Astrocyte (in vitro differentiated cells and primary cell): ENCODE results near the gene TBPL1. TPM values are rescaled to one million over a fixed set of nuclear protein-coding genes. Genes with fewer than 3 reads are reported as not detected.

ENCODE experiments used
- DNase-seq: peaks from one replicate; pipeline ENCODE4 v3.0.0-alpha.2; 2010; ENCODE audit warnings: low read depth
- FAIRE-seq: peaks from 2 replicates; lab custom pipeline; 2011; peaks lifted over from hg19 to GRCh38; lab: Jason Lieb, UNC
- H2AFZ ChIP-seq: 2 replicates; pipeline ENCODE4 v1.6.0; 2012; ENCODE audit warnings: low read depth, low read length, inconsistent platforms
- H3K27ac ChIP-seq: 2 replicates; pipeline ENCODE4 v1.5.1; 2011; ENCODE audit warnings: low read depth, low read length, inconsistent platforms
- H3K27me3 ChIP-seq: 2 replicates; pipeline ENCODE4 v1.6.0; 2011; ENCODE audit warnings: low read length, inconsistent platforms; ENCODE audit not compliant: insufficient read depth
- H3K36me3 ChIP-seq: 2 replicates; pipeline ENCODE4 v1.5.1; 2011; ENCODE audit warnings: low read length, inconsistent platforms; ENCODE audit not compliant: insufficient read depth
- H3K4me1 ChIP-seq: 2 replicates; pipeline ENCODE4 v1.5.1; 2011; ENCODE audit warnings: low read length, inconsistent platforms; ENCODE audit not compliant: insufficient read depth
- H3K4me2 ChIP-seq: 2 replicates; pipeline ENCODE4 v1.6.0; 2012; ENCODE audit warnings: low read length, inconsistent platforms
- H3K4me3 ChIP-seq: 2 replicates; pipeline ENCODE4 v1.5.1; 2011; ENCODE audit warnings: low read depth, mild to moderate bottlenecking, low read length, inconsistent platforms; ENCODE audit not compliant: insufficient read depth
- H3K79me2 ChIP-seq: 2 replicates; pipeline ENCODE4 v1.6.0; 2012; ENCODE audit warnings: mild to moderate bottlenecking, low read length, inconsistent platforms; ENCODE audit not compliant: insufficient read depth
- H3K9ac ChIP-seq: 2 replicates; pipeline ENCODE4 v1.6.0; 2012; ENCODE audit warnings: mild to moderate bottlenecking, low read length, inconsistent platforms
- H3K9me3 ChIP-seq: 2 replicates; pipeline ENCODE4 v1.5.1; 2012; ENCODE audit warnings: low read depth, mild to moderate bottlenecking, low read length, inconsistent platforms; ENCODE audit not compliant: insufficient read depth
- H4K20me1 ChIP-seq: 2 replicates; pipeline ENCODE4 v1.6.0; 2012; ENCODE audit warnings: low read length, inconsistent platforms; ENCODE audit not compliant: insufficient read depth
- H3K27ac Mint-ChIP-seq: one replicate; pipeline ENCODE4 v1.8.0; 2021; ENCODE audit warnings: mild to moderate bottlenecking, mixed read lengths; ENCODE audit not compliant: unreplicated experiment
- H3K27me3 Mint-ChIP-seq: one replicate; pipeline ENCODE4 v1.8.0; 2021; ENCODE audit warnings: low read depth, mixed read lengths; ENCODE audit not compliant: unreplicated experiment
- H3K36me3 Mint-ChIP-seq: one replicate; pipeline ENCODE4 v1.8.0; 2021; ENCODE audit warnings: low read depth, mixed read lengths; ENCODE audit not compliant: unreplicated experiment
- H3K4me1 Mint-ChIP-seq: one replicate; pipeline ENCODE4 v1.8.0; 2021; ENCODE audit warnings: low read depth, mixed read lengths; ENCODE audit not compliant: unreplicated experiment
- H3K4me3 Mint-ChIP-seq: one replicate; pipeline ENCODE4 v1.8.0; 2021; ENCODE audit warnings: mild to moderate bottlenecking, moderate library complexity, mixed read lengths; ENCODE audit not compliant: unreplicated experiment
- H3K9me3 Mint-ChIP-seq: one replicate; pipeline ENCODE4 v1.8.0; 2021; ENCODE audit warnings: mild to moderate bottlenecking, mixed read lengths; ENCODE audit not compliant: unreplicated experiment
- CTCF ChIP-seq: IDR thresholded peaks from 2 replicates; pipeline ENCODE4 v1.5.1; 2011; ENCODE audit warnings: low read depth, mild to moderate bottlenecking, inconsistent platforms, low read length, moderate library complexity; ENCODE audit not compliant: insufficient read depth
- EZH2 ChIP-seq: IDR thresholded peaks from 2 replicates; pipeline ENCODE4 v1.6.1; 2012; ENCODE audit warnings: mild to moderate bottlenecking, low read length, inconsistent platforms; ENCODE audit not compliant: insufficient read depth
- total RNA-seq: library from RNA; stranded (reverse); gene quantifications from 2 replicates; pipeline ENCODE4 v1.2.1, GENCODE V29; 2021

TBPL1 gene
- total RNA-seq, 1 donor from 2014 or later: 54.0 TPM

GRCh38 chr6:133955582-133956415, 2.8 kb downstream of the TBPL1 start:
- peaks cover 19% of the 10 kb centered on the region for H3K4me1 ChIP-seq
- Mint-ChIP-seq H3K4me3 (peak overlapping the region; percentile 94), H3K4me1 (peaks cover 18% of the 10 kb centered on the region), H3K9me3 (no peaks in the 10 kb centered on the region), H3K36me3 (no peaks in the 10 kb centered on the region), H3K27me3 (no peaks in the 10 kb centered on the region), H3K27ac (no peak overlapping the region)
- H3K9me3 ChIP-seq: no peaks in the 10 kb centered on the region
- H3K9ac ChIP-seq: no peak overlapping the region
- no peaks in the 10 kb centered on the region for H3K27me3 ChIP-seq
- no peak for DNase-seq
- H4K20me1 ChIP-seq: peaks cover 60% of the 10 kb centered on the region
- H3K4me2 ChIP-seq: peak overlapping the region; percentile 98
- FAIRE-seq: no peak
- H3K36me3 ChIP-seq: no peaks in the 10 kb centered on the region
- no peak overlapping the region for H3K27ac ChIP-seq
- peaks cover 77% of the 10 kb centered on the region for H3K79me2 ChIP-seq
- H2AFZ ChIP-seq: no peak overlapping the region
- H3K4me3 ChIP-seq: no peak overlapping the region
- TF ChIP-seq EZH2 (no peak), CTCF (no peak)

- peaks cover 67% of the 10 kb centered on the region for H4K20me1 ChIP-seq
- H3K36me3 ChIP-seq: no peaks in the 10 kb centered on the region
- peaks cover 14% of the 10 kb centered on the region for H3K4me1 ChIP-seq
- FAIRE-seq (no peak), DNase-seq (no peak)
- H3K36me3 Mint-ChIP-seq: no peaks in the 10 kb centered on the region
- H3K4me3 ChIP-seq: no peak overlapping the region
- peaks cover 13% of the 10 kb centered on the region for H3K4me1 Mint-ChIP-seq
- H3K79me2 ChIP-seq: peaks cover 84% of the 10 kb centered on the region
- H3K4me3 Mint-ChIP-seq: no peak overlapping the region
- no peak overlapping the region for H2AFZ ChIP-seq
- H3K27me3 ChIP-seq: no peaks in the 10 kb centered on the region
- no peak overlapping the region for H3K9ac ChIP-seq
- no peaks in the 10 kb centered on the region for H3K27me3 Mint-ChIP-seq
- H3K27ac ChIP-seq: no peak overlapping the region
- H3K4me2 ChIP-seq: no peak overlapping the region
- no peaks in the 10 kb centered on the region for H3K9me3 ChIP-seq
- H3K9me3 Mint-ChIP-seq: no peaks in the 10 kb centered on the region
- no peak overlapping the region for H3K27ac Mint-ChIP-seq
- TF ChIP-seq EZH2: no peak
- no peak for TF ChIP-seq CTCF
Observed at GRCh38 chr6:133956416-133957049, 3.5 kb downstream of the TBPL1 start.
